ENCODE data around the gene POTEF.

GRCh38 chr2:130150181-130151144 lies 21.4 kb upstream of the POTEF start:
- TF ChIP-seq CTCF (conservative IDR thresholded peaks at IDR 0.05; ENCODE audit: low read length) (no peak), EZH2phosphoT487 (IDR thresholded peaks at IDR 0.05; ENCODE audit: borderline replicate concordance, low read depth, low read length) (no peak)
